Neuronal stem cell (in vitro differentiated cells): ENCODE data around the gene PPM1M.

Experiments used
- DNase-seq: peaks from one replicate; pipeline ENCODE4 v3.0.0-alpha.2; 2013; ENCODE audit warnings: low spot score
- H2AFZ ChIP-seq: one replicate; pipeline ENCODE4 v1.6.1; 2013; ENCODE audit warnings: mild to moderate bottlenecking, low read length, inconsistent platforms
- H2AK5ac ChIP-seq: 2 replicates; pipeline ENCODE4 v1.6.1; 2013; ENCODE audit warnings: low read depth, mild to moderate bottlenecking, inconsistent platforms, low read length, moderate library complexity, mixed read lengths
- H2BK120ac ChIP-seq: 2 replicates; pipeline ENCODE4 v1.6.1; 2013; ENCODE audit warnings: low read depth, mild to moderate bottlenecking, inconsistent platforms, low read length, moderate library complexity, mixed read lengths
- H2BK12ac ChIP-seq: one replicate; pipeline ENCODE4 v1.6.1; 2013; ENCODE audit warnings: low read length, inconsistent platforms
- H2BK15ac ChIP-seq: 2 replicates; pipeline ENCODE4 v1.6.1; 2013; ENCODE audit warnings: mild to moderate bottlenecking, low read length, inconsistent platforms, mixed read lengths
- H2BK5ac ChIP-seq: one replicate; pipeline ENCODE4 v1.6.1; 2013; ENCODE audit warnings: inconsistent platforms, mild to moderate bottlenecking, low read length, moderate library complexity
- H3K14ac ChIP-seq: one replicate; pipeline ENCODE4 v1.6.1; 2013; ENCODE audit warnings: low read length, inconsistent platforms
- H3K18ac ChIP-seq: 2 replicates; pipeline ENCODE4 v1.6.1; 2013; ENCODE audit warnings: low read length, inconsistent platforms
- H3K23ac ChIP-seq: 2 replicates; pipeline ENCODE4 v1.6.1; 2013; ENCODE audit warnings: low read depth, mild to moderate bottlenecking, mixed read lengths, low read length, inconsistent platforms; ENCODE audit not compliant: poor library complexity
- H3K27ac ChIP-seq: replicated peaks from 3 replicates; pipeline ENCODE4 v1.5.1; 2013; ENCODE audit warnings: low read length, inconsistent platforms
- H3K27me3 ChIP-seq, 3 experiments: 2 replicates each; pipeline ENCODE4 v1.6.1; 2013; ENCODE audit warnings: low read length in 3 of 3, mild to moderate bottlenecking in 2 of 3, inconsistent platforms in 1 of 3, low read depth in 1 of 3, mixed read lengths in 1 of 3, moderate library complexity in 1 of 3; ENCODE audit not compliant: control insufficient read depth in 3 of 3, insufficient read depth in 3 of 3
- H3K36me3 ChIP-seq, 2 donors: replicated peaks in 1 of 2; 2 replicates each; pipeline ENCODE4 v1.6.1; 2013; ENCODE audit warnings: low read length in 2 of 2; ENCODE audit not compliant: control insufficient read depth in 2 of 2, insufficient read depth in 2 of 2
- H3K4ac ChIP-seq: 2 replicates; pipeline ENCODE4 v1.6.1; 2013; ENCODE audit warnings: inconsistent platforms, mild to moderate bottlenecking, low read length, moderate library complexity
- H3K4me1 ChIP-seq, 2 donors: 1 replicate in 1 of 2; 2 replicates in 1 of 2; pipeline ENCODE4 v1.6.1; 2013; ENCODE audit warnings: low read length in 2 of 2, low read depth in 1 of 2; ENCODE audit not compliant: control insufficient read depth in 2 of 2, insufficient read depth in 1 of 2
- H3K4me2 ChIP-seq: one replicate; pipeline ENCODE4 v1.6.1; 2013; ENCODE audit warnings: mild to moderate bottlenecking, low read length, inconsistent platforms; ENCODE audit not compliant: insufficient read depth, poor library complexity, severe bottlenecking
- H3K4me3 ChIP-seq, 2 donors: 2 replicates each; pipeline ENCODE4 v1.5.1; 2013; ENCODE audit warnings: low read length in 2 of 2, mild to moderate bottlenecking in 2 of 2, inconsistent platforms in 1 of 2, moderate library complexity in 1 of 2
- H3K79me1 ChIP-seq: one replicate; pipeline ENCODE4 v1.6.1; 2013; ENCODE audit warnings: low read depth, mild to moderate bottlenecking, inconsistent platforms, low read length, moderate library complexity
- H3K9ac ChIP-seq: one replicate; pipeline ENCODE4 v1.6.1; 2013; ENCODE audit warnings: mild to moderate bottlenecking, low read depth, low read length, inconsistent platforms; ENCODE audit not compliant: poor library complexity
- H3K9me3 ChIP-seq, 2 donors: replicated peaks in 1 of 2; 2 replicates each; pipeline versions ENCODE3 to v1.6.1; 2013; ENCODE audit warnings: low read length in 2 of 2, mild to moderate bottlenecking in 2 of 2, inconsistent platforms in 1 of 2, low read depth in 1 of 2, mixed read lengths in 1 of 2, moderate library complexity in 1 of 2; ENCODE audit not compliant: control insufficient read depth in 2 of 2, insufficient read depth in 1 of 2
- H4K8ac ChIP-seq: one replicate; pipeline ENCODE4 v1.6.1; 2013; ENCODE audit warnings: low read depth, mild to moderate bottlenecking, inconsistent platforms, low read length, moderate library complexity
- H4K91ac ChIP-seq: one replicate; pipeline ENCODE4 v1.6.1; 2013; ENCODE audit warnings: low read length, low read depth, mild to moderate bottlenecking, inconsistent platforms; ENCODE audit not compliant: poor library complexity
- WGBS, 2 donors: extraction: QIAGEN DNeasy Blood & Tissue Kit; methylation state at CpG; one replicate each; pipeline ENCODE4 v1.1.7; 2013; ENCODE audit warnings: missing lambda C conversion rate in 2 of 2, mixed read lengths in 1 of 2; ENCODE audit not compliant: insufficient read length in 2 of 2, insufficient replicate concordance in 1 of 2; ENCODE audit errors: extremely low coverage in 2 of 2; 5-methylcytosine and 5-hydroxymethylcytosine counted together

Gene PPM1M

DNA sequence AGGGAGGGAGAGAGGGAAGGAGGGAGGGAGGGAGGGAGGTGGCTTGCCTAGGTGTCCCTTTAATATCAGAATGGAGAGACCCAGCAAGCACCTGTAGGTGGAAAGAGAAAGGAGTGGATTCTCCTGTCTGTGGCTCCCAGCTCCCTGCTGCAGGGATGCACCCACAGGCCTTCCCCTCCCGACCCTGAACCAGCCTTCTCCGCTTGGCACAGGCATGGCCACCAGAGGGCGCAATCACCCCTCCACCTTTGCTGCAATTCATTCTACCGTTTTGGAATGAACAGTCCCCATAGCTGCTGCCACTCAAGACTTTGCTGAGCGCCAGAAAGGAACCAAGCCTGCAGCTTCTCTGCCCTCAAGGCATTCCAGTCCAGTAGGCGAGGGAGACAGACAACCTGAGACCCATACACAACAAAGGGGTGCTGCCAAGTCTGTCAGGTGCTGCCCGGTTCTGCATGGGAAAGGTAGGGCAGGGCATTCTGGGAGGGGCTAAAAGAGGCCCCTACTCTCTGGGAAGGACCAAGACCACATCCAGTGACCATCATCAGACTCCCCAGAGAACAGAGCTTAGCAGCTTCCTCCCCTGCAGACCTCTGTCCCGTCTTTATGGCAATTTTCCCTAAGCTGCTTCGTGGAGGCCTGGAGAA is 25.1 kb upstream of the PPM1M start:
- no peak overlapping the region for H3K9ac ChIP-seq
- no peak overlapping the region for H4K91ac ChIP-seq
- H3K4me2 ChIP-seq, result no peak overlapping the region
- WGBS, 2 donors, result no CpG with 5 or more reads among the region's 9 CpGs
- no peaks in the 10 kb centered on the region for H3K27me3 ChIP-seq
- H4K8ac ChIP-seq, result no peak overlapping the region
- H2AK5ac ChIP-seq, result no peak overlapping the region
- H3K79me1 ChIP-seq, result peaks cover 2% of the 10 kb centered on the region
- no peak overlapping the region for H3K4me3 ChIP-seq
- no peak overlapping the region for H2BK120ac ChIP-seq
- H3K27ac ChIP-seq, result no peak overlapping the region
- no peak overlapping the region for H3K4ac ChIP-seq
- peak overlapping the region; percentile 66 for H2AFZ ChIP-seq
- H2BK12ac ChIP-seq, result no peak overlapping the region
- peaks cover 5 to 6% of the 10 kb centered on the region in 2 donors for H3K36me3 ChIP-seq
- H3K4me1 ChIP-seq, result peaks cover 11 to 14% of the 10 kb centered on the region in 2 donors
- H3K9me3 ChIP-seq, result no peaks in the 10 kb centered on the region
- H2BK15ac ChIP-seq, result peak overlapping the region; percentile 13
- DNase-seq, result peak; percentile 81
- H3K18ac ChIP-seq, result peak overlapping the region; percentile 42
- no peak overlapping the region for H3K23ac ChIP-seq
- no peak overlapping the region for H3K14ac ChIP-seq
- peak overlapping the region; percentile 8 for H2BK5ac ChIP-seq

DNA sequence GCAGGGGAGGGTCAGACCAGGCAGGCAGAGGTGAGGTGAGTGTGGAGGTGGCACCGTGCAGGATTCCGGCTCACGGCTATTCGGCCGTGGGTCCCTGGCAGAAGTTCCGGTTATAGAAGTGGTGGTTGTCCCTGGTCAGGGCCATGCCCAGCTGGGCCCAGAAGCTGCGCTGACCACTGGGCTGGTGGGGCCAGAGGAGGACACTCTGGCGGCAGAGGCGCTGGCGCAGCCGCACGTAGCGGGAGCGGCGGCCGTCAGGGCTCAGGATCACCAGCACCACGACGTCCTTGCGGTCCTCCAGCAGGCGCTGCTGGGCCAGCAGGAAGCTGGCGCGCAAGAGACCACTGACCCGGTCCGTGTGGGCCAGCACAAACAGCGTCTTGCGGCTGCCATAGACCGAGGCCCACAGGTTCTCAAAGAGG is 24.4 kb upstream of the PPM1M start:
- Histone ChIP-seq H2BK15ac (peak overlapping the region; percentile 13), H3K9me3 (no peaks in the 10 kb centered on the region), H2BK12ac (peak overlapping the region; percentile 82), H3K4ac (no peak overlapping the region), H2BK5ac (peak overlapping the region; percentile 8), H3K79me1 (peaks cover 2% of the 10 kb centered on the region), H3K27me3 (no peaks in the 10 kb centered on the region), H3K4me2 (no peak overlapping the region), H3K14ac (peak overlapping the region; percentile 56), H3K4me3 (no peak overlapping the region), H4K8ac (no peak overlapping the region), H2BK120ac (no peak overlapping the region), H2AK5ac (peak overlapping the region; percentile 96), H3K36me3 (peaks cover 0 to 4% of the 10 kb centered on the region in 2 donors), H3K27ac (no peak overlapping the region), H3K9ac (no peak overlapping the region), H3K23ac (peak overlapping the region; percentile 68), H3K18ac (peak overlapping the region; percentile 2), H2AFZ (peak overlapping the region; percentile 66), H4K91ac (peak overlapping the region; percentile 90), H3K4me1 (peaks cover 11 to 14% of the 10 kb centered on the region in 2 donors)
- WGBS, 2 donors, result no CpG with 5 or more reads among the region's 27 CpGs
- DNase-seq, result no peak

DNA sequence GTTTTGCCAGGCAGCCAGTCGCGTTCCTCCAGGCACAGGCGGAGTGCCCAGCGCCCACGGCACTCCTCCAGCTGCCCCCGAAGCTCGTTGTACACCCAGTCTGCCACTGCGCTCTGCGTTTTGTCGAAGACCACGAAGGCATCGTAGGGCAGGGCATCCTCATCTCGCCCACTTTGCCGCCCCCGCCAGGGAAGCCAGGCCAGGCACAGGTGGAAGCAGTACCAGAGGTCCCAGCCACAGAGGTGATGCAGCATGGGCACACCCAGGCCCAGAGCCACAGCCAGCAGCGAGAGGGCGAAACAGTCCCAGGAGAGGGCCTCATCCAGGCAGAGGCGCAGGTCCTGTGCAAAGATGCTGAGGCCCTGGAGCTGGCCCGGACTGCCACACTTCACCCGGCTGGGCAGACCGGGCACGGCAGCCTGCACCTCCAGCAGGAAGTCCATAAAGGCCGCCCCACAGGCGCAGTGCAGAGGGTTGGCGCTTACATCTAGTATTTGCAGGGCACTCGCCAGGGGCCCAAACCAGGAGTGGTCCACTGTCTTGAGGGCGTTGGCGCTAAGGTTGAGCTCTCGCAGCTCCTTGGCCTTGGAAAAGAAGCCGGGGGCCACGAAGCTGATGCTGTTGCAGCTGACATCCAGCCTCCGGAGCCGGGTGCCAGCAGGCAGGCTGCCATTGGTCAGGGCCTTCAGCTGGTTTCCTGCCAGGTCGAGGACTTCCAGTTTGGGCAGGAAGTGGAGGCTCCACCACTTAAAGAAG is 23.8 kb upstream of the PPM1M start:
- H3K23ac ChIP-seq, result peak overlapping the region; percentile 68
- H3K4me2 ChIP-seq, result no peak overlapping the region
- no peak overlapping the region for H2AFZ ChIP-seq
- no peaks in the 10 kb centered on the region for H3K9me3 ChIP-seq
- H3K27ac ChIP-seq, result no peak overlapping the region
- peak overlapping the region; percentile 96 for H2AK5ac ChIP-seq
- peak overlapping the region; percentile 75 for H2BK5ac ChIP-seq
- H3K4me1 ChIP-seq, result peaks cover 11% of the 10 kb centered on the region in 2 donors
- peak overlapping the region; percentile 38 for H3K18ac ChIP-seq
- no peak for DNase-seq
- H3K36me3 ChIP-seq, result peaks cover 0 to under 1% of the 10 kb centered on the region in 2 donors
- no peaks in the 10 kb centered on the region for H3K27me3 ChIP-seq
- H4K8ac ChIP-seq, result no peak overlapping the region
- H4K91ac ChIP-seq, result no peak overlapping the region
- H3K9ac ChIP-seq, result peak overlapping the region; percentile 40
- peaks cover 2% of the 10 kb centered on the region for H3K79me1 ChIP-seq
- no peak overlapping the region for H3K4ac ChIP-seq
- no CpG with 5 or more reads among the region's 34 CpGs for WGBS, 2 donors
- no peak overlapping the region for H2BK120ac ChIP-seq
- H2BK12ac ChIP-seq, result peak overlapping the region; percentile 82
- peak overlapping the region; percentile 56 for H3K14ac ChIP-seq
- H3K4me3 ChIP-seq, result no peak overlapping the region
- H2BK15ac ChIP-seq, result peak overlapping the region; percentile 13
